ENCODE measurements around the gene TRMT44.
"Not testable (repeated sequence)": the region's sequence is repeated elsewhere in the genome, so short reads cannot be mapped to it uniquely, and the experiment has no call there.

Gene TRMT44

DNA sequence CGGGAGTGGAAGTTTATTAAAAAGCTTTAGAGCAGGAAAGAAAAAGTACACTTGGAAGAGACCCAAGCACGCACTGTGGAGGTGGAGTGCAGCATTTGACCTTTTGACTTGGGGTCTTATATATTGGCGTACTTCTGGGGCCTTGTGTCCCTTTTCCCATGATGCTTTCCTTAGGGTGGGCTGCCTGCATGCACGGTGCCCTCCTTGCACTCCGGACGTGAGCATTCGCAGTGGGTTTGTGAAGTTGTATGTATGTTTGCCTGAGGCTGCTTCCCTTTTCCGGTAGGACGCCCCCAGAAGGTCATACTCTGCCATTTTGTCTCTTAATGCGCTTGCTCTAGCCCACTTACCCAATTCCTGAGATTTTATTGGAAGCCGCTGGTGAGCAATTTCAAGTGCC lies 39.6 kb downstream of the TRMT44 start:
- no peak overlapping the region for H3K4me3 ChIP-seq (ENCODE audit: low read depth, low read length)
- TF ChIP-seq, protein P1, sequence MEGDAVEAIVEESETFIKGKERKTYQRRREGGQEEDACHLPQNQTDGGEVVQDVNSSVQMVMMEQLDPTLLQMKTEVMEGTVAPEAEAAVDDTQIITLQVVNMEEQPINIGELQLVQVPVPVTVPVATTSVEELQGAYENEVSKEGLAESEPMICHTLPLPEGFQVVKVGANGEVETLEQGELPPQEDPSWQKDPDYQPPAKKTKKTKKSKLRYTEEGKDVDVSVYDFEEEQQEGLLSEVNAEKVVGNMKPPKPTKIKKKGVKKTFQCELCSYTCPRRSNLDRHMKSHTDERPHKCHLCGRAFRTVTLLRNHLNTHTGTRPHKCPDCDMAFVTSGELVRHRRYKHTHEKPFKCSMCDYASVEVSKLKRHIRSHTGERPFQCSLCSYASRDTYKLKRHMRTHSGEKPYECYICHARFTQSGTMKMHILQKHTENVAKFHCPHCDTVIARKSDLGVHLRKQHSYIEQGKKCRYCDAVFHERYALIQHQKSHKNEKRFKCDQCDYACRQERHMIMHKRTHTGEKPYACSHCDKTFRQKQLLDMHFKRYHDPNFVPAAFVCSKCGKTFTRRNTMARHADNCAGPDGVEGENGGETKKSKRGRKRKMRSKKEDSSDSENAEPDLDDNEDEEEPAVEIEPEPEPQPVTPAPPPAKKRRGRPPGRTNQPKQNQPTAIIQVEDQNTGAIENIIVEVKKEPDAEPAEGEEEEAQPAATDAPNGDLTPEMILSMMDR (IDR thresholded peaks at IDR 0.05; ENCODE audit: insufficient read depth, low read depth, low read length, missing control alignments): no peak
- DNase-seq (ENCODE audit: low read depth): no peak

DNA sequence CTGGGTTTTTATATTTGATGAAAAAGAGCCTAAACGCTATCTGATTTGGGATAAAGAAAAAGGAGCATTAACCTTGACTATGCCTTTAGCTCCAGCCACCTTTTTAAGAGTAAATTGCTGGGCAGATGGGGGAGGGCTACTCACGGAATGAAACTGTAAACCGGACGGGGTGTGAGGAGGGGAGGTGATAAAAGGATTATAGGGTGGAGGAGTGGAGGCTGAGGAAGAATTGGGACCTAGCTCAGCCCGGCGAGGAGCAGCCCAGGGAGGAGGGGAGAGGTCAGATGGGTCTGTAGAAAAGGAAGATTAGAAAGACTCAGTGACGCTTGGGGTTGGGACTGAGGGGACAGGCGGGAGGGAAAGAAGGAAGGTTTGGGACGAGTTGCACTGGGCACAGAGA lies 46.1 kb downstream of the TRMT44 start:
- not testable (repeated sequence) for DNase-seq (ENCODE audit: low read depth)

DNA sequence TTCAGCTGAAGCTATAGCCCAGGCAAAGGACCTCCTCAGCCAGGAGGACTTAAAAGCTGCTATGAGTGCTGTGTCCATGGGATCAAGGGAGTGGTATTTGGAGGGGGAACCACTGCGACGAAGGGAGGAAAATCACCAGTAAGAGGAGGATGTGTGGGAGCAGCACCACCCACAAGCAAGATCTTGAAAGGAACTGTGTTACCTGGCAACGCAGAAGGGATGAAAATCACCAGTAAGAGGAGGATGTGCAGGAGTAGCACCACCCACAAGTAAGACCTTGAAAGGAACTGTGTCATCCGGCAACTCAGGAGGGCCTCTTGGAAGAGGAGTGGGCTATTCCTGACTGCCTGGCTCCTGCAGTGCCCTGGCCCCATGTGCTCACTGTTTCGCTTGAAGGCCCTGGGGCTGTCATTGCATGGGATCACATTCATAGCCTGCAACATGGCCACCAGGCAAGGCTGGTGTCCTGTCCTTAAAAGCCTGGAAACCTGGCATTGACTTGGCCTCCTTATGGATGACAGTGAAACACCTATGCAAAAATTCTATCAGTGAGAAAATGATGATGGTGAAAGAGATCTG lies 48.3 kb downstream of the TRMT44 start:
- no peak overlapping the region for H3K4me3 ChIP-seq (ENCODE audit: low read depth, low read length)
- no peak for DNase-seq (ENCODE audit: low read depth)
- TF ChIP-seq, protein P1 (IDR thresholded peaks at IDR 0.05; ENCODE audit: insufficient read depth, low read depth, low read length, missing control alignments): no peak

More for the DNA sequence above, 46.1 kb downstream of the TRMT44 start:
- not testable (repeated sequence) for H3K4me3 ChIP-seq (ENCODE audit: low read depth, low read length)

DNA sequence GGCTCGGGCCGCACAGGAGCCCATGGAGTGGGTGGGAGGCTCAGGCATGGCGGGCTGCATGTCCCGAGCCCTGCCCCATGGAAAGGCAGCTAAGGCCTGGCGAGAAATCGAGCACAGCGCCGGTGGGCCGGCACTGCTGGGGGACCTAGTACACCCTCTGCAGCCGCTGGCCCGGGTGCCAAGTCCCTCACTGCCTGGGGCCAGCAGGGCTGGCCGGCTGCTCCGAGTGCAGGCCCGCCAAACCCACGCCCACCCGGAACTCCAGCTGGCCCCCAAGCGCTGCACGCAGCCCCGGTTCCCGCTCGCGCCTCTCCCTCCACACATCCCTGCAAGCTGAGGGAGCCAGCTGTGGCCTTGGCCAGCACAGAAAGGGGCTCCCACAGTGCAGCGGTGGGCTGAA lies 50.9 kb downstream of the TRMT44 start:
- not testable (repeated sequence) for H3K4me3 ChIP-seq (ENCODE audit: low read depth, low read length); DNase-seq (ENCODE audit: low read depth)

DNA sequence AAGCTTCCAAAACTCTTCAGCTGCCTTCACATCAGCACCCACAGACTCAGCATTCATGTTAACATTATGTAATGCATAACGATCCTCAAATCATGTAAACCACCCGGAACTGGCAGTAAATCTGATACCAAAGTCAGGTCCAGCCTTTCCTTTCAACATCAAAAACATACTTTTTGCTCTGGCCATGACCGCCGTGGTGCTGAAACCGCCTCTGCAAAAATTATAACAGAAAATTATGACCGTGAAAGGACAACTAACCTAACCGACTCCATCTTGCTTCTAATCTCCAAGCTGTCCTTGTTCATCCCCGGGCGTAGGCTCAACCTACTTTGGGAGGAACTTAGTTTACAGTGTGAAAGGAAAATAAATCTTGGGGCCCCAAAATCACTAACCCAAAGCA lies 51.6 kb downstream of the TRMT44 start:
- no peak for DNase-seq (ENCODE audit: low read depth)
- TF ChIP-seq, protein P1 (IDR thresholded peaks at IDR 0.05; ENCODE audit: insufficient read depth, low read depth, low read length, missing control alignments): no peak
- H3K4me3 ChIP-seq (ENCODE audit: low read depth, low read length): no peak overlapping the region

DNA sequence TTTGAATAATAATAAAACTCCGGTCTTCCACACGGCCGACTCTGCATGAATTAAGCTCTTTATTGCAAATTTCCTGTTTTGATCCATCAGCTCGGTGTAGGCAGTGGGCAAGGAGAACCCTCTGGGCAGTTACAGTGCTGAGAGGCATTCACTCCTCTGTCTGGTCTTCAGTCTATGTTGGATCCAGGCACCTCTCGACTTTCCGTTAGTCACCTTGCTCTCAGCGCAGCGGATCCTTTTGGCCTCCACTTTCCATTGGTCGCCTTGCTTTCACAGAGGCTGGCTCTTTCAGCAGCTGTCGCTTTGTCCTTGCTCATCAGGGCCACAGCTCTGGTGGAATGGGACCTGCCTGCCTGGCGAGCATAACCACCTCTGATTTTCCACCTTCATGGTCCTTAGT lies 52.9 kb downstream of the TRMT44 start:
- TF ChIP-seq, protein P1 (IDR thresholded peaks at IDR 0.05; ENCODE audit: insufficient read depth, low read depth, low read length, missing control alignments): no peak
- no peak for DNase-seq (ENCODE audit: low read depth)
- H3K4me3 ChIP-seq (ENCODE audit: low read depth, low read length): no peak overlapping the region

DNA sequence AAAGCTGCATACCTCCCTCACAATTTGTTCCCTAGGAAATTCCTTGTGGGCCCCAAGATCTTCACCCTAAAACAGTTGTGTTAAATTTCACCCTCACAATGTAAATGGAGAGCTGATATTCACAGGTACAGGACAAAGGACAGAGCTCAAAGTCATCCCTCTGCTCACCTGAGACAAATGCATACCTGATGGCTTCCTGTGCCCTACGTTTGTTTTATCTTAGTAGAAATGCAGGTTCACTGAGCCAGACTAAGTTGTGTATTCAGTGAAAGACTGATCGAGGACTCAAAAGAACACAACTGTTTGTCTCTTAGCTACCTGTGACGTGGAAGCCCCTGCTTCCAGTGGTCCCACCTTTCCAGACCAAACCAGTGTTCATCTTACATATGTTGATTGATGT lies 53.6 kb downstream of the TRMT44 start:
- no peak overlapping the region for H3K4me3 ChIP-seq (ENCODE audit: low read depth, low read length)
- TF ChIP-seq, protein P1 (IDR thresholded peaks at IDR 0.05; ENCODE audit: insufficient read depth, low read depth, low read length, missing control alignments): no peak

DNA sequence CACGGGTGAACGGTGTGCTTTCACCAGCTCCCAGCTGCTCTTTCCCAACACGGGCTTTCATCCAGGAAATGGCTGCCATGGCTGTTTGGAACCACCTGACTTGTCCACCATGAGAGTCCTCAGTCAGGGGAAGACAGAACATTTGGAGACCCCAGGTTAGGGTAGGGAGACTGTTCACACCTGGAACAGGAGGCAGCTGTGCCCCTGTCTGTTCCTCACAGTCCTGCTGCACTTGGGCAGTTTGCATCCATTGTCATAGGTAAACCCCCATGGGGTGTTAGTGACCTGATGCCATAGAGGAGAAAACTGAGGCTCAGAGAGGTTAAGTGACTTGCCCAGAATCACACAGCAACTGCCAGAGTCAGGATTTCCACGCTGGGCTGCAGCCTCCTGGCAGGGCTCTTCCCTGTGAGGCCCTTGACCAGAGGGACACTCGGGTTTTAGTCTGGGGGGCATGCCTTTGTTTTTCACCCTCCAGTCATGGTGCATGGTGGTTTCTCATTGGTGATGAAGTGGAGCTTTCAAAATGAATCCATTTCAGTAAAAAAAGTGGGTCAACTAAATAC lies 54.5 kb downstream of the TRMT44 start:
- TF ChIP-seq, protein P1 (IDR thresholded peaks at IDR 0.05; ENCODE audit: insufficient read depth, low read depth, low read length, missing control alignments): no peak
- no peak for DNase-seq (ENCODE audit: low read depth)
- no peak overlapping the region for H3K4me3 ChIP-seq (ENCODE audit: low read depth, low read length)

More for the DNA sequence above, 53.6 kb downstream of the TRMT44 start:
- DNase-seq (ENCODE audit: low read depth): no peak

Measured in GM12865 (cell line).